Amniotic stem cell (primary cell): ENCODE results near the gene HSD3B7.
"Not testable (repeated sequence)": the region's sequence is repeated elsewhere in the genome, so short reads cannot be mapped to it uniquely, and the experiment has no call there.

Source experiments
- DNase-seq: peaks from one replicate; lab custom pipeline; 2025; lab: John Stamatoyannopoulos, UW

HSD3B7 gene

GRCh38 chr16:30984669-30985400, at the start of gene HSD3B7:
HSD3B7 (plus strand) TSS chr16:30985207; CDS start chr16:30985659, 452 bp downstream.
- DNase-seq: peak; percentile 67

- DNase-seq: no peak
Observed at GRCh38 chr16:30937692-30938091, 47.3 kb upstream of the HSD3B7 start.

- DNase-seq: not testable (repeated sequence)
Observed at GRCh38 chr16:30939571-30939970, 45.4 kb upstream of the HSD3B7 start.

GRCh38 chr16:30941600-30942425, 43.2 kb upstream of the HSD3B7 start:
- DNase-seq: peak; percentile 41

GRCh38 chr16:30942426-30942806, 42.6 kb upstream of the HSD3B7 start:
- DNase-seq: no peak

- no peak for DNase-seq
Observed at GRCh38 chr16:30944352-30944751, 40.7 kb upstream of the HSD3B7 start.

- DNase-seq: no peak
Observed at GRCh38 chr16:30946671-30947540, 38.1 kb upstream of the HSD3B7 start.

- DNase-seq: no peak
Observed at GRCh38 chr16:30947541-30947858, 37.5 kb upstream of the HSD3B7 start.

GRCh38 chr16:30947859-30948666, 36.9 kb upstream of the HSD3B7 start:
- peak; percentile 96 for DNase-seq

- no peak for DNase-seq
Observed at GRCh38 chr16:30948667-30949649, 36.0 kb upstream of the HSD3B7 start, which contains the start of gene ORAI3. ORAI3 (plus strand) TSS chr16:30949068; CDS start chr16:30949290, 222 bp downstream.

GRCh38 chr16:30949650-30950515, 35.1 kb upstream of the HSD3B7 start:
- no peak for DNase-seq

- no peak for DNase-seq
Observed at GRCh38 chr16:30950516-30951065, 34.4 kb upstream of the HSD3B7 start.

- no peak for DNase-seq
Observed at GRCh38 chr16:30951193-30951592, 33.8 kb upstream of the HSD3B7 start.

GRCh38 chr16:30951750-30952149, 33.3 kb upstream of the HSD3B7 start:
- no peak for DNase-seq

- no peak for DNase-seq
Observed at GRCh38 chr16:30953111-30953510, 31.9 kb upstream of the HSD3B7 start.

- DNase-seq: peak; percentile 53
Observed at GRCh38 chr16:30953511-30954124, 31.4 kb upstream of the HSD3B7 start.

- DNase-seq: no peak
Observed at GRCh38 chr16:30954993-30955392, 30.0 kb upstream of the HSD3B7 start.
